Parathyroid adenoma (tissue), 2 donors: ENCODE results near the gene C2CD4D.

ENCODE experiments used
- H2AFZ ChIP-seq: fragments of 300-600 bp; sonication (generic); one replicate; pipeline ENCODE4 v1.7.0; 2017; ENCODE audit warnings: antibody characterized with exemption, mild to moderate bottlenecking
- H3K27ac ChIP-seq: fragments of 300-600 bp; sonication (generic); one replicate; pipeline ENCODE4 v1.7.0; 2017
- H3K27me3 ChIP-seq: fragments of 300-600 bp; sonication (generic); one replicate; pipeline ENCODE4 v1.7.0; 2017; ENCODE audit warnings: low read length; ENCODE audit not compliant: control insufficient read depth, insufficient read depth
- H3K36me3 ChIP-seq: fragments of 300-600 bp; sonication (generic); one replicate; pipeline ENCODE4 v1.7.0; 2017; ENCODE audit warnings: low read length; ENCODE audit not compliant: control insufficient read depth, insufficient read depth
- H3K4me1 ChIP-seq: fragments of 300-600 bp; sonication (generic); one replicate; pipeline ENCODE4 v1.7.0; 2017; ENCODE audit warnings: control low read depth
- H3K4me2 ChIP-seq: fragments of 300-600 bp; sonication (generic); one replicate; pipeline ENCODE4 v1.7.0; 2017; ENCODE audit warnings: low read length
- H3K4me3 ChIP-seq: fragments of 300-600 bp; sonication (generic); one replicate; pipeline ENCODE4 v1.7.0; 2017; ENCODE audit warnings: low read depth, low read length
- H3K79me2 ChIP-seq: fragments of 300-600 bp; sonication (generic); one replicate; pipeline ENCODE4 v1.7.0; 2017; ENCODE audit warnings: control low read depth
- H3K9ac ChIP-seq: fragments of 300-600 bp; sonication (generic); one replicate; pipeline ENCODE4 v1.7.0; 2017; ENCODE audit warnings: mild to moderate bottlenecking
- H3K9me3 ChIP-seq: fragments of 300-600 bp; sonication (generic); one replicate; pipeline ENCODE4 v1.7.0; 2017; ENCODE audit warnings: low read length; ENCODE audit not compliant: control insufficient read depth
- TF ChIP-seq, protein P1 (sequence below): fragments of 300-600 bp; sonication (generic); IDR thresholded peaks from one replicate; pipeline ENCODE4 v1.7.0; 2017; ENCODE audit warnings: antibody characterized with exemption, mild to moderate bottlenecking
- donor health status: primary hyperparathyroidism.

C2CD4D gene

DNA sequence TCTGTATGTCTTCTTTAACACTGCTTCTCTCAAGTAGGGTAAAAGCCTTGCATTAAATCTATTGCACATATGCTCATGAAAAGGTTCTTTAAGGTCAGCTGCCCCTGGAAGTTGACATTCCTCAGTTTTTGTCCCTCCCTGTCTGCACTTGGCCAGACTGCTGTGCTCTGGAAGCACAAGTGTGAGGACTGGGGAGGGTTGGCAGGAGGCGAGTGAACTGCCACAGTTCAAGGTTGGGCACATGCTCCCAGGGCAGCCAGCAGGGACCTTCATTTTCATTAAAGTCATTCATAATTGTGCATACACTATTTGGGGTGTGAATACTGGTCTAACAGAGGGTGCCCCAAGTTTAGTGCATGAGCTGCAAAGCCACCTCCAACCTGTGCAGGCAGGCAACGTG, 24.8 kb upstream of the C2CD4D start:
- Histone ChIP-seq H3K27ac (no peak overlapping the region), H3K4me3 (no peak overlapping the region), H3K4me1 (no peaks in the 10 kb centered on the region), H3K79me2 (no peaks in the 10 kb centered on the region), H3K27me3 (no peaks in the 10 kb centered on the region), H3K9me3 (no peaks in the 10 kb centered on the region), H3K36me3 (no peaks in the 10 kb centered on the region), H2AFZ (no peak overlapping the region), H3K9ac (no peak overlapping the region), H3K4me2 (no peak overlapping the region)
- TF ChIP-seq, protein P1, sequence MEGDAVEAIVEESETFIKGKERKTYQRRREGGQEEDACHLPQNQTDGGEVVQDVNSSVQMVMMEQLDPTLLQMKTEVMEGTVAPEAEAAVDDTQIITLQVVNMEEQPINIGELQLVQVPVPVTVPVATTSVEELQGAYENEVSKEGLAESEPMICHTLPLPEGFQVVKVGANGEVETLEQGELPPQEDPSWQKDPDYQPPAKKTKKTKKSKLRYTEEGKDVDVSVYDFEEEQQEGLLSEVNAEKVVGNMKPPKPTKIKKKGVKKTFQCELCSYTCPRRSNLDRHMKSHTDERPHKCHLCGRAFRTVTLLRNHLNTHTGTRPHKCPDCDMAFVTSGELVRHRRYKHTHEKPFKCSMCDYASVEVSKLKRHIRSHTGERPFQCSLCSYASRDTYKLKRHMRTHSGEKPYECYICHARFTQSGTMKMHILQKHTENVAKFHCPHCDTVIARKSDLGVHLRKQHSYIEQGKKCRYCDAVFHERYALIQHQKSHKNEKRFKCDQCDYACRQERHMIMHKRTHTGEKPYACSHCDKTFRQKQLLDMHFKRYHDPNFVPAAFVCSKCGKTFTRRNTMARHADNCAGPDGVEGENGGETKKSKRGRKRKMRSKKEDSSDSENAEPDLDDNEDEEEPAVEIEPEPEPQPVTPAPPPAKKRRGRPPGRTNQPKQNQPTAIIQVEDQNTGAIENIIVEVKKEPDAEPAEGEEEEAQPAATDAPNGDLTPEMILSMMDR: no peak

DNA sequence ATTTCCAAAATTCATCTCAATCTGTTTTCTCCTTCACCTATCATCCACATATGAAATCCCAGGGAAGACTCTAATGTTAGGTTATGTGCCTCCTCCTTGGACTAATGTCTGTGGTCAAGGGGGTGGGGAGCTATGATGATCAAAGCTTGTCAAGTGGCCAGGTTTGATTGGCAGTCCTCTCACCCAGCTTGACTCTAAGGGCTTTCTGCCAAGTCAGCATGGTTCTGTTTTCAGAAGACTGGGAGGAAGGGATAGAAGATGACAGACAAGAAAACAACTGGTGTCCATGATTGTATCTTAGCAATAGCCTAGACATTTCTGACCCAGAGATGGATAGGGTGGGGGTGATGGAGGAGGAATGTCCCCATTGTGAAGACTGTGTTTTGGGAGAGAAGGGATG, 23.0 kb upstream of the C2CD4D start:
- Histone ChIP-seq H3K36me3 (no peaks in the 10 kb centered on the region), H3K27me3 (no peaks in the 10 kb centered on the region), H3K9ac (no peak overlapping the region), H3K4me3 (no peak overlapping the region), H2AFZ (no peak overlapping the region), H3K79me2 (no peaks in the 10 kb centered on the region), H3K9me3 (no peaks in the 10 kb centered on the region), H3K4me1 (no peaks in the 10 kb centered on the region), H3K27ac (no peak overlapping the region), H3K4me2 (no peak overlapping the region)
- TF ChIP-seq, protein P1: no peak

DNA sequence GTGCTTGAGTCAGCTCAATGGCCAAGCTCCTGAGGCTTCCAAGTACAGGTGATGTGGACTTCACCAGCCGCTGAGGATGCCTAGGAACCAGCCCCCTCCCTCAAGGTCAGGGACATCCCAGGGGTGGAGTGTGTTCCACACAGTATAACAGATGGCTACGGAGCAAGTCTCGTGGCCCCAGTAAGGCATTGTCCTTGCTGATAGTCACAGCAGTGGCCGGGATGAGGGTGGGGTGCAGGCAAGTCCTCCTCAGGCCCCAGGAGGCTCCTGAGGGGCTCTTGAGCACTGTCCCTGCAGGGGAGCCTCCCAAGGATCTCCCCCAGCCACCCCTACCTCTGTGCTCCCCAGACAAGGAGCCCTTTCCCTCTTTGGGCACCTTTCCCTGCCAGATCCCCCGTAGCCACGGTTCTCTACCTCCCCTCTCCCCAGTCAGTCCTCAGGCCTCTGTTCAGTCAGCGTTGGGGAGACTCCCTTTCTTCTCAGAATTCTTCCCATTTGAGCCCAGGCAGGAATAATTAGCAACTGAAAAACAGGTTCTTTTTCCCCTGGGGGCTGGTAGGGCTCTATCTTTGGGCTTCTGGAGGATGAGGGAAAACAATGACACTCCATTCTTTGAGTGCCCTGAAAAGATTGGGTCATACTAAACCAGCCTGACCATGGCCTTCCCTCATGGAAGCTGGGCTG, 21.0 kb upstream of the C2CD4D start:
- Histone ChIP-seq H3K9me3 (no peaks in the 10 kb centered on the region), H3K9ac (no peak overlapping the region), H3K4me1 (no peaks in the 10 kb centered on the region), H3K36me3 (no peaks in the 10 kb centered on the region), H2AFZ (no peak overlapping the region), H3K27me3 (no peaks in the 10 kb centered on the region), H3K4me3 (no peak overlapping the region), H3K4me2 (no peak overlapping the region), H3K79me2 (no peaks in the 10 kb centered on the region), H3K27ac (no peak overlapping the region)
- TF ChIP-seq, protein P1: no peak

DNA sequence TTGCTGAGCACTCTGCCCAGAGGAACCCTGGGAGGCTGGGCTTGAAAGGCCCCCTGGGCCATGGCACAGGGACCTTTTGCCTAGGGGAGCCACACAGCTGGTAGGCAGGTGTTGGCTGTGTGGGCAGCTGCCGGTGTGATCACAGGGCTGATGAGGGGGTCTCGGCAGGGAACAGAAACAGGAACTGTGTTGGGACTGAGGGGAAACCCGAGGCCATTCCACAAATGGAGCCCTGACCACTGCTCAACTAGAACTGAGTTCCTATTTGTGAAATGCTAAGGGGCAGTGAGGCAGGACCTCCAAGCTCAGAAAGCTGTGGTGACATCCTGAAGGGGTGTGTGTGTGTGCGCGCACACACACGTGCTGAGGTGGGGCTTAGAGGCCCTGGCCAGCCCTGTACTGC, 20.3 kb upstream of the C2CD4D start:
- no peak overlapping the region for H3K4me2 ChIP-seq
- H3K27me3 ChIP-seq: no peaks in the 10 kb centered on the region
- TF ChIP-seq, protein P1: no peak
- H3K9ac ChIP-seq: no peak overlapping the region
- no peaks in the 10 kb centered on the region for H3K9me3 ChIP-seq
- no peaks in the 10 kb centered on the region for H3K4me1 ChIP-seq
- H3K4me3 ChIP-seq: no peak overlapping the region
- no peak overlapping the region for H3K27ac ChIP-seq
- H2AFZ ChIP-seq: no peak overlapping the region
- no peaks in the 10 kb centered on the region for H3K36me3 ChIP-seq
- no peaks in the 10 kb centered on the region for H3K79me2 ChIP-seq
